HG02642 (cell line): ENCODE results near the gene KCNT1.

Source experiments
- ATAC-seq: cut with Tn5 transposase; IDR thresholded peaks from one replicate; pipeline ENCODE4 v1.9.1; 2021; ENCODE audit warnings: mild to moderate bottlenecking; ENCODE audit not compliant: unreplicated experiment, poor library complexity

The KCNT1 gene

DNA sequence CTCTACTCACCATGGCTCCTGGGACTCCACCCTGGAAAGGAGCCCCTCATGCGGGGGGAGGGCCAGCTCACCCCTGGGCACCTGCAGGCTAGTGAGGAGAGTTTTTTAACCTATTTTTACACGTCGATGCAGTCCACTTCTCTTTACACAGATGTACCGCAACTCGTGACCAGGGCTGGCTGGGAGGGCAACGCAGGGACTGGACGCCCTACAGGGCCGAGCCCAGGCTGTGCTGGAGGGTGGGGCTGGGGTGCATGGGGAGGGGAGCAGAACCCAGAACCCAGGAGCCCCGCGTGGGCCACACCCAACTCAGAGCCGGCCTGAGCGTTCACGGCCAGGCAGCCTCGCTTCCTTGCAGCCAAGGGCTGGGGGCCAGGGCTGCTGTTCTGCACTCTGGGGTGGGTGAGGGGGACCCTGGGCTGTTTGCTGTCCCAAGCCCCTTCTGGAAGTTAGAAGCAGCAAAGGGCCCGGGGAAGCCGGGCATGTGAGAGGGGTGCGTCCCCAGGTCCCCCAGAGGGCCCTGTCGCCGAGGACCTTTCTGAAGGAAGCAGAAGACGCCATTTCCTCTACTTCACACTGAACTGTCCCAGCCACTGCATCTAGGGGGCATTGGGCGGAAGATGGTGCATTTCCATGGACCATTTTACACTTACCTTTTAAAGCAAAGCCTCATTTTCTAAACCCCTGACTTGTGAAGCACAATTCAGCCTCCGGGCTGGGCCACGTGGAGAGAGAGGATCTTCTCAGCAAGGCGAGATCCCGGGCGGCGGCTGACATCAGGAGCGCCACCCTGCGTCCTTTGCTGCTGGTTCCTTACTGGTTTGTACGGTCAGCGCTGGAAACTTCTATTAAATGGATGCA lies 90.5 kb downstream of the KCNT1 start:
- ATAC-seq = no peak

GRCh38 chr9:135793221-135794056 lies 91.5 kb downstream of the KCNT1 start:
- ATAC-seq = no peak

DNA sequence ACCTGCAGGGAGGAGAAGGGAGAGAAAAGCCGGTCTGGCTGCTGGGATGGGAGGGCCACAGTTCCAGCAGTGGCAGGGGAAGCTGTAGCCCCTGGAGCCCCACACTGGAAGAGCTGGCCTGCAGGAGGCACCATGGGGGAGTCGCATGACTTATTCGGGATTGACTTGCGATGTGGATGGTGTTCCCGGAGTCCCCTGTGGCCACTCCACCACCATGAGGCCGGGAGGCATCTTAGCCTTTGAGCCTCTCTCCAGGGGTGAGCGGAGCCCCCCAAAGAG lies 92.0 kb downstream of the KCNT1 start:
- no peak for ATAC-seq

GRCh38 chr9:135794361-135794885 lies 92.4 kb downstream of the KCNT1 start:
- ATAC-seq = no peak

DNA sequence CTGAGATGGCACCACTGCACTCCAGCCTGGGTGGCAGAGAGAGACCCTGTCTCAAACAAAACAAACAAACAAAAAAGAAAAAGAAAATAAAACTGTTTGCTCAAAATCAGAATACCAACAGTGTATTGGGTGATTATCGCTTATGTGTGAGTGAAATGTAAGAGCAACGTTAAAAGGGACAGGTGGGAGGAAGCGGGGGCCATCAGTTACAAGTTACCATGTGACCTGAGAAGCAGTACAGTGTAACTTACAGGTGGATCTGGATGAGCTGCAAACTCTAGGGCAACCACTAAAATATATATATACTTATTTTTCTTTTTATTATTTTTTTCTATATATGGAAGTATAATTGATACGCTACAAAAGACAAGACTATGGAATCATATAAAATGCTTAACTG lies 93.4 kb downstream of the KCNT1 start:
- no peak for ATAC-seq

- ATAC-seq = no peak
Observed at GRCh38 chr9:135796784-135797485, 95.0 kb downstream of the KCNT1 start.

GRCh38 chr9:135797507-135798262 lies 95.7 kb downstream of the KCNT1 start:
- no peak for ATAC-seq

DNA sequence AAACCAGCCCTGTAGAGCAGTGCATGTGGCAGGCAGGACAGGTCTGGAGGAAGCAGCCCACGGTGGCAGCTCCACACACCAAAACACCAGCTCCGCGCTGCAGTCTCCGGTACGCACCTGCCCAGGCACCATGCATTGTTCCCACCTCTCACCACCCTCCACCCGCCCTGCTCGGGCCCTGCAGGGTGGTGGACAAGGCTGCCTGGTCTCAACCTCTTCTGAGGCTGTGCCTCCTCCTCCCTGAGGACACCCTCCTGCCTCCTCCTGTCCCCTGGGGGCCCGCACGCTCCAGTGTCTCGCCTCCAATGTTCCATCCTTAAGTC lies 96.2 kb downstream of the KCNT1 start:
- no peak for ATAC-seq

DNA sequence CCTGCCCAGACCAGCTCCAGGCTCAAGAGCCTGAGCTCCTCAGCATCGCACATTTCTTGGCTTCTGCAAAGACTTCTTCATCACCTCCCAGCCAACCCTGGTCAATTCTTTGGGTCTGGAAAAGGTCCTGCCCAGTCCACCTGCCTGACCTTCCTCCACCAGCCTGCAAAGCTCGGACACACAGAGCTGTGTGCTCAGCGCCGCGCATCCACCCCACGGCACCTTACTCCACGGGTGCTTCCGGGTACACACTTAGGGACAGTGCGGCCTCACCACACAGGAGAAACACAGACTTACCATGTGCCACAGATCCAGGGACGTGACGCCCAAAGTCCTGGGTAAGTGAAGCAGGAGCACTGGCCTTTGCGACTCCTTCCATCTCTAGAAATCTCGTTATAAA lies 97.3 kb downstream of the KCNT1 start:
- ATAC-seq = no peak

DNA sequence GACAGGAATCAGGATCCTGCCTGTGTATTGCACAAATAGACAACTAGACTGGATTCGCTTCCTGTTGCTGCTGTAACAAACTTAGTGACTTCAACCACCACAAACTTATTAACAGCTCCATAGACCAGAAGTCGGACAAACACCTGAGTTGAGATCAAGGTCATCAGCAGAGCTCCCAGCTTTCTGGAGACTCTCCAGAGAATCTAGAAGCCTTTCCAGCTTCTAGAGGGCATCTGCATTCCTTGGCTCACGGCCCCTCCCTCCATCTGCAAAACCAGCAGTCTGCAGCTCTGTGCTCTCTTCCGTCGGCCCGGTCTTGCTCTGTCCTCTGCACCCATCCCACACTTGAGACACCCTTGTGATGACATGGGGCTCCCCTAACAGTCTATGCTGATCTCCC lies 99.1 kb downstream of the KCNT1 start:
- no peak for ATAC-seq

DNA sequence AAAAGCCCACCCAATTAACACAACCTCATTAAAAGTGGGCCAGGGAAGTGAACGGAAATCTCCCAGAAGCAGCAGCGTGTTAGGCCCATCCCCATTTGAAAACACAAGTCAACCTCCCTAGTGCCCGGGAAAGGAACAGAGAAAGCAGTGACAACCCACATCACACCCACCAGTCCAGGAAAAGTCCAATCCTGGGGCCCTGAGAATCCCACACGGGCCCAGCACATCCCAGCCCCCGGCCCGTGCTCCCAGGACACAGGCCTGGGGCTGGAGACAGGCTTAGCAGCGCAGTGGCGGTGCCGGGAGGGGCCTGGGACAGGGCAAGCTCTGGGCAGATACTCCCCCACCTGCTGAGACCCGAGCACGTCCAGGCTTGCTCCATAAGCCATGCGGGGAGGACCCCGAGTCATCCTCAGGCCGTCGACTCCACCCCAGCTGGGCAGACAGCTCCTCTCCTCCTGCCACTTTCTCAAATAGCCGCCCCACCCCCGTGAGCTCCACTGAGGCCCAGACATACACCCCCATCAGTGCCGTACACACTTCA lies 101.0 kb downstream of the KCNT1 start:
- no peak for ATAC-seq

DNA sequence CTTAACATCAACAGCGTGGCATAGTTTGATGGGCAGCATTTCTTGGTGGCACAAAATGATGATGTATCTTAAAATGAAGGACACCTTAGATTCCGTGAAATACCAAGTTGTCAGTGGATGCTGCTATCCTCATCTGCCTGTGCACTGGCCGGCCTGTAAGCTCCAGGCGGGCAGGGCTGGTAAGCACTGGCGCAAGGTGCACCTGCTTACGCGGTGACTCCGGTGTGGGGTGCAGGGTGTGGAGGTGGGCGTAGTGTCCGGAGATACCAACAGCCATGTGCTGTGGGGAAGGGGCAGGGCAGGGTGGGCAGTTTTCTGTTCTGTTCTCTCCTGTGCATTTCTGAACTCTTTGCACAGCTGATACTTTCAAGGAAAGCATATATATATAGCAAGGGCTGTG lies 101.5 kb downstream of the KCNT1 start:
- ATAC-seq = no peak

GRCh38 chr9:135804581-135805421 lies 102.8 kb downstream of the KCNT1 start:
- no peak for ATAC-seq

DNA sequence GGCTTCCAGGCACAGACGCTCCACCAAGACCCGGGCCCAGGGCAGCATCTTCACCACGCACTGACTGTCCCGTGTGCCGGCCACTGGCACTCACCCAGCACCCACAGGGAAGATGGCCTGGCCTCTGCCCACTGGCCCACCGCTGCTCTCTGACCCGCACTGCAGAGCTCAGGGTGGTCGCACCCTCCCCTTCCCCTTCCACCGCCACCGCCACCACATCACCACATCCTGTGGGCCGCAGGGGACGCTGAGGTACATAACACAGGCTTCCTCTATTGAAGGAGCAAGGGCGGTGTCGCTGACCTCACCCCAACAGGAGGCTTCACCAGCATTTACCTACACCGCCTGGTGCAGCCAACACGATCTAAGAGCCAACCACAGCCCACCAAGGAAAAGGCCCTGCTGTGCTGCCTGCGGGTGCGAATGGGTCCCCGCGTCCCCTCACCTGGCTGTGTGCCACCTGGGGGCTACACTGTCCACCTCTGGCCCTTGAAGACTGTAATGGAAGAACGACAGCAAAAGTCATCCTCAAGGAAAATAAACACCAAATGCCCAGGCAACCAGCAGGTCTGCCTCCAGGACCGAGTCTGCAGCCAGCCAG lies 103.5 kb downstream of the KCNT1 start:
- no peak for ATAC-seq

GRCh38 chr9:135809166-135809565 lies 107.2 kb downstream of the KCNT1 start:
- ATAC-seq = no peak

DNA sequence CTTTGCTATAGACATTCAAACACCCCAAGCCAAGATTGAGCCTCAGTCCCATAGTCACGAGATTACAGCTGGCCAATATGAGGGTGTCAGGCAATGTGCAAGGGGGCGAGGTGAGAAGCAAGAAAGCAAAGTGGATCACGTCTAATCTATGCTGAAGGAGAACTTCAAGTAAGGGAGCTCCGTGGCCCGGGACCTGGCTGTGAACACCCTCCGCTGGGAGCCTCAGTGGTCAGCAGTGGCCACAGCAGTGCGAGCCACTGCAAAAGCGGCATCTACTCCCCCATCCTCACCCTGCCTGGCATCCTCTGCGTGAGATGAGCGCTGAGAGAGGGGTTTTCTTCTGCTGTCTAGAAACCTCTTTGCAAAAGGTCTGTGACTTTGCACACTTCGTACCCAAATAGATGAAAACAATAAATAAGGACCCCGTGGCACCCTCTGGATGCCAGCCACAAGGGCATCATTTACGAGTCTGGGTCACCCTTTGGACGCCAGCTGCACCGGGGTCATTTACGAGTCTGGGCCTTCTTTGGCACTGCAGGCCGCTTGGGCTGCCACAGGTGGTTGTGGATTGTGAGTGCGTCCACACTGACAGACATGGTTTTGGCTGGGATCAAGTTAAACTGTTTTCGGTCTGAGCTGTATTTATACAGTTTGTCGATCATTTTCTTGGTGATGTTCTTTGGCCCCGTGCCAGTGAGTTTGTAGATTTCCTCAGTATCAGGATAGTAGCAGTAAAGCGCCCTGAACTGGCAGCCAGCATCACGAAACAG lies 109.0 kb downstream of the KCNT1 start:
- ATAC-seq = no peak

GRCh38 chr9:135811801-135812200 lies 109.8 kb downstream of the KCNT1 start:
- ATAC-seq = no peak

DNA sequence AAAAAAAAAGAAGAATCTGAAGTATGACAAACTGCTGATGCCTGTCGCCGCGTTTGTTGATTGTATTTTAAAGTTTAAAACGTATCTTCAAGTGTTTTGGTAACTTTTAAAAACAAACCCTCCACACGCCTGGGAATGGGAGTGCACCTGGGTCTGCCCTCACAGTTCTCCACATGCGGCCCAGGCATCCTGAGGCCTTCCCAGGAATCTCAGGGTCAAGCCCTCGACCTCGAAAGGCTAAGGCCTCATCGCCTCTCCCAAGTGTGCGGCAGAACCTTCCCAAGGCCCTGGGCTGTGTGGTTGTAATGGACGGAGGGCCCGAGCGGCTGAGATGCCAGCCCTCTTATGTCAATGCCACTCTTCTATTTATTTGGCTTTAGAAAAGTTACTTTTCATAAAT lies 111.0 kb downstream of the KCNT1 start:
- ATAC-seq = no peak
